ENCODE results near the gene TXLNG. TPM values are rescaled to one million over a fixed set of nuclear protein-coding genes. Genes with fewer than 3 reads are reported as not detected.

TXLNG gene
- total and polyA plus RNA-seq, 2 donors (not counting 1 experiment from before 2014, with no cell fraction given): 12.5 to 13.1 TPM

DNA sequence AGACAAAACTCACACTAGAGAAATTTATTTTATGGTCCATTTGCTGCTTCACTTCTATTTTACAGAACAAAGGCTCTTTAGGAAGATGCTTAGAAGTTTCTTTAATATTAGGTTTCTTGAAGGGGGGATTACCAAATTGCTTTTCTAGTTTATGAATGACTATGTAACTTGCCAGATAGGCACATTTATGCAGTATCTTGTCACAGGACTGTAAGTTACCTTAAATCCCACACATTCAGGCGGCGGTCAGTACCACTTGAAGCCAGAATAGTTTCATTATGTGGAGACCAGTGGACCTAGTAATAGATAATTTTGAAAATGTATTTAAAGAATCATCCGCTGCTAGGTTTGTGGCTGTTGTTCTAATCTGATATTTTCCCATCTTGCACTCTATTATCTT lies 65.6 kb downstream of the TXLNG start:
- Histone ChIP-seq H3K4me2 (replicated peaks; ENCODE audit: low read depth, low read length, poor library complexity, severe bottlenecking) (no peak overlapping the region), H3K36me3 (replicated peaks in 1 of 2; ENCODE audit: control extremely low read depth in 1 of 2, control insufficient read depth in 1 of 2, extremely low read depth in 1 of 2, insufficient read depth in 2 of 2, low read length in 1 of 2) (peaks cover 2 to 25% of the 10 kb centered on the region in 2 experiments), H3K27ac (ENCODE audit: low read length in 2 of 2) (no peak overlapping the region), H3K27me3 (replicated peaks in 1 of 4; ENCODE audit: control extremely low read depth in 1 of 4, control insufficient read depth in 3 of 4, insufficient read depth in 4 of 4, low read length in 3 of 4) (no peaks in the 10 kb centered on the region), H3K9ac (ENCODE audit: low read length) (no peak overlapping the region), H3K9me3 (ENCODE audit: control extremely low read depth in 1 of 3, control insufficient read depth in 2 of 3, insufficient read depth in 1 of 3, low read length in 2 of 3) (no peaks in the 10 kb centered on the region), H3K79me2 (ENCODE audit: control insufficient read depth, insufficient read depth, low read length) (peaks cover 11% of the 10 kb centered on the region), H2AFZ (ENCODE audit: insufficient read depth, low read depth, low read length, poor library complexity, severe bottlenecking) (no peak overlapping the region), H3K4me3 (ENCODE audit: control extremely low read depth in 1 of 5, extremely low read depth in 1 of 5, insufficient read depth in 1 of 5, low read depth in 2 of 5, low read length in 4 of 5) (no peak overlapping the region), H3K4me1 (ENCODE audit: control insufficient read depth in 2 of 2, insufficient read depth in 2 of 2, low read length in 2 of 2) (no peaks in the 10 kb centered on the region), H4K20me1 (ENCODE audit: control insufficient read depth, insufficient read depth, low read length, poor library complexity, severe bottlenecking) (peaks cover 9% of the 10 kb centered on the region)
- no peak for ATAC-seq (ENCODE audit: low read depth)
- ChIA-PET POLR2A (no interaction called here), CTCF (no interaction called here)
- Mint-ChIP-seq H3K4me1 (peaks cover 13% of the 10 kb centered on the region), H3K4me3 (no peak overlapping the region), H3K9me3 (ENCODE audit: insufficient read depth) (no peaks in the 10 kb centered on the region), H3K27me3 (no peaks in the 10 kb centered on the region), H3K27ac (no peak overlapping the region)
- DNase-seq: no peak
- no peak for TF ChIP-seq EZH2 (IDR thresholded peaks at IDR 0.05; ENCODE audit: borderline replicate concordance, insufficient read depth, low read depth, low read length, poor library complexity, severe bottlenecking)
- TF ChIP-seq, protein P1, sequence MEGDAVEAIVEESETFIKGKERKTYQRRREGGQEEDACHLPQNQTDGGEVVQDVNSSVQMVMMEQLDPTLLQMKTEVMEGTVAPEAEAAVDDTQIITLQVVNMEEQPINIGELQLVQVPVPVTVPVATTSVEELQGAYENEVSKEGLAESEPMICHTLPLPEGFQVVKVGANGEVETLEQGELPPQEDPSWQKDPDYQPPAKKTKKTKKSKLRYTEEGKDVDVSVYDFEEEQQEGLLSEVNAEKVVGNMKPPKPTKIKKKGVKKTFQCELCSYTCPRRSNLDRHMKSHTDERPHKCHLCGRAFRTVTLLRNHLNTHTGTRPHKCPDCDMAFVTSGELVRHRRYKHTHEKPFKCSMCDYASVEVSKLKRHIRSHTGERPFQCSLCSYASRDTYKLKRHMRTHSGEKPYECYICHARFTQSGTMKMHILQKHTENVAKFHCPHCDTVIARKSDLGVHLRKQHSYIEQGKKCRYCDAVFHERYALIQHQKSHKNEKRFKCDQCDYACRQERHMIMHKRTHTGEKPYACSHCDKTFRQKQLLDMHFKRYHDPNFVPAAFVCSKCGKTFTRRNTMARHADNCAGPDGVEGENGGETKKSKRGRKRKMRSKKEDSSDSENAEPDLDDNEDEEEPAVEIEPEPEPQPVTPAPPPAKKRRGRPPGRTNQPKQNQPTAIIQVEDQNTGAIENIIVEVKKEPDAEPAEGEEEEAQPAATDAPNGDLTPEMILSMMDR (IDR thresholded peaks at IDR 0.05): no peak
- intact Hi-C loops (cut with micrococcal nuclease): no loop called here
- WGBS (ENCODE audit: insufficient coverage): no CpG with 5 or more reads among the region's 3 CpGs

DNA sequence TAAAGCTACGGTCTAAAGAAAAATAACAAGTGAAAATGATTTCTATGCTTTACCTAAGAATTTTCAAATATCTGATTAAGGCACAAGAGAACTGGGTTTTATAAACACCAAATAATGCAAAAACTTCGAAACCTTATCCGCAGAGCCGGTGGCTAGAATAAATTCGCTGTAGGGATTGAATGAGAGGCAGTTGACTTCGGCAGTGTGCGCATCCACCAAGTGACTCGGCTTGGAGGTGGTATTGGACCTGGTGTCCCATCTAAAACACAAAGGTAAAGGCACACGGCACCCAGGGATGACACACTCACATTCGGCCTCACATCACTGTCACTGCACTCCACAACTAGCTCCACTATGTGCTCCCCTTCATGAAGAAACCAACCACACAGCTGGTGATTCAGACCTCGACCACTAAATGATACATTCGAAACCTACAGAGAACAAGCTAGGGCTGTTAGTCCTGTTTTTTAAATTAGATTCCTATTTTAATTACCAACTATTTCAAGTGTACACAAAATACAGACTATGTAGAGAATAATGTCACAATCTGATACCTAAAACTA lies 66.4 kb downstream of the TXLNG start:
- no peak for ATAC-seq (ENCODE audit: low read depth)
- TF ChIP-seq, protein P1 (IDR thresholded peaks at IDR 0.05): no peak
- TF ChIP-seq EZH2 (IDR thresholded peaks at IDR 0.05; ENCODE audit: borderline replicate concordance, insufficient read depth, low read depth, low read length, poor library complexity, severe bottlenecking): no peak
- Histone ChIP-seq H3K36me3 (replicated peaks in 1 of 2; ENCODE audit: control extremely low read depth in 1 of 2, control insufficient read depth in 1 of 2, extremely low read depth in 1 of 2, insufficient read depth in 2 of 2, low read length in 1 of 2) (peaks cover 2 to 29% of the 10 kb centered on the region in 2 experiments), H3K9ac (ENCODE audit: low read length) (no peak overlapping the region), H3K4me3 (ENCODE audit: control extremely low read depth in 1 of 5, extremely low read depth in 1 of 5, insufficient read depth in 1 of 5, low read depth in 2 of 5, low read length in 4 of 5) (no peak overlapping the region), H3K9me3 (ENCODE audit: control extremely low read depth in 1 of 3, control insufficient read depth in 2 of 3, insufficient read depth in 1 of 3, low read length in 2 of 3) (no peaks in the 10 kb centered on the region), H3K4me2 (replicated peaks; ENCODE audit: low read depth, low read length, poor library complexity, severe bottlenecking) (no peak overlapping the region), H3K27ac (ENCODE audit: low read length in 2 of 2) (no peak overlapping the region), H3K79me2 (ENCODE audit: control insufficient read depth, insufficient read depth, low read length) (peaks cover 11% of the 10 kb centered on the region), H3K4me1 (ENCODE audit: control insufficient read depth in 2 of 2, insufficient read depth in 2 of 2, low read length in 2 of 2) (no peaks in the 10 kb centered on the region), H2AFZ (ENCODE audit: insufficient read depth, low read depth, low read length, poor library complexity, severe bottlenecking) (no peak overlapping the region), H3K27me3 (replicated peaks in 1 of 4; ENCODE audit: control extremely low read depth in 1 of 4, control insufficient read depth in 3 of 4, insufficient read depth in 4 of 4, low read length in 3 of 4) (no peaks in the 10 kb centered on the region), H4K20me1 (ENCODE audit: control insufficient read depth, insufficient read depth, low read length, poor library complexity, severe bottlenecking) (peaks cover 9% of the 10 kb centered on the region)
- H3K9me3 Mint-ChIP-seq (ENCODE audit: insufficient read depth): no peaks in the 10 kb centered on the region
- H3K4me3 Mint-ChIP-seq: no peak overlapping the region
- ChIA-PET POLR2A (no interaction called here), CTCF (interaction anchor here (1.6 kb wide), 1 partner anchor 31 kb away, joined by 9 read pairs; no protein-coding TSS in a partner anchor)
- H3K4me1 Mint-ChIP-seq: peaks cover 15% of the 10 kb centered on the region
- H3K27ac Mint-ChIP-seq: no peak overlapping the region
- WGBS (ENCODE audit: insufficient coverage): no CpG with 5 or more reads among the region's 12 CpGs
- intact Hi-C loops (cut with micrococcal nuclease): no loop called here
- DNase-seq: no peak
- no peaks in the 10 kb centered on the region for H3K27me3 Mint-ChIP-seq

Data from B cell (primary cell).